Measurements from ENCODE around the gene SGPP2.

- TF ChIP-seq TAF1 (IDR thresholded peaks at IDR 0.05; ENCODE audit: borderline replicate concordance, insufficient read depth, low read length) (no peak), SIN3A (IDR thresholded peaks at IDR 0.05; ENCODE audit: borderline replicate concordance, insufficient read depth, low read length) (no peak), POLR2AphosphoS5 (IDR thresholded peaks at IDR 0.05; ENCODE audit: low read depth, low read length) (no peak)
Measured at GRCh38 chr2:222404151-222404905, 20.0 kb upstream of the SGPP2 start.

All from PFSK-1 (cell line).